ENCODE results near the gene ULK1. TPM values are rescaled to one million over a fixed set of nuclear protein-coding genes. Genes with fewer than 3 reads are reported as not detected.

Gene ULK1
- total RNA-seq, 1 donor from 2014 or later, result 3.2 TPM

DNA sequence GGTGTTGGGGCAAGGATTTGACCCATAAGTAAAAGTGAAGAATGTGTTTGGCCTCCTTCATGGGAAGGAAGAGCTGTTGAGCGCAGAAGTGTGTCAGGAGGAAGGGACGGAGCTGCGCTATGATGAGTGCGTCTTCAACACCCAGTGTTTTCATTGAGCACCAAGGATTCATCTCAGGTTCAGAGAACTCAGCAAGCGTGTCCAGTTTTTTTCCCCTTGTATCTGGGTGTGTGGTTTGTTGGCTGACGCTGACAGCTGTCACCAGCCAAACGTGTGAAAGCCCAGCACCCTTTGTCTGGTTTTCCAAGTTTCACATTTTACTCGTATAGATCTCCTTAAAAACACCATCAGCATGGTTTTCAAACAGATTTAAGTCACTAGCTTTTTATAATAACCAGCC, 67.6 kb downstream of the ULK1 start:
- FAIRE-seq (no peak), DNase-seq (ENCODE audit: low read depth) (no peak)
- TF ChIP-seq, protein P1, sequence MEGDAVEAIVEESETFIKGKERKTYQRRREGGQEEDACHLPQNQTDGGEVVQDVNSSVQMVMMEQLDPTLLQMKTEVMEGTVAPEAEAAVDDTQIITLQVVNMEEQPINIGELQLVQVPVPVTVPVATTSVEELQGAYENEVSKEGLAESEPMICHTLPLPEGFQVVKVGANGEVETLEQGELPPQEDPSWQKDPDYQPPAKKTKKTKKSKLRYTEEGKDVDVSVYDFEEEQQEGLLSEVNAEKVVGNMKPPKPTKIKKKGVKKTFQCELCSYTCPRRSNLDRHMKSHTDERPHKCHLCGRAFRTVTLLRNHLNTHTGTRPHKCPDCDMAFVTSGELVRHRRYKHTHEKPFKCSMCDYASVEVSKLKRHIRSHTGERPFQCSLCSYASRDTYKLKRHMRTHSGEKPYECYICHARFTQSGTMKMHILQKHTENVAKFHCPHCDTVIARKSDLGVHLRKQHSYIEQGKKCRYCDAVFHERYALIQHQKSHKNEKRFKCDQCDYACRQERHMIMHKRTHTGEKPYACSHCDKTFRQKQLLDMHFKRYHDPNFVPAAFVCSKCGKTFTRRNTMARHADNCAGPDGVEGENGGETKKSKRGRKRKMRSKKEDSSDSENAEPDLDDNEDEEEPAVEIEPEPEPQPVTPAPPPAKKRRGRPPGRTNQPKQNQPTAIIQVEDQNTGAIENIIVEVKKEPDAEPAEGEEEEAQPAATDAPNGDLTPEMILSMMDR (IDR thresholded peaks at IDR 0.05; ENCODE audit: insufficient read depth, low read length, severe bottlenecking), result no peak
- peaks cover 2% of the 10 kb centered on the region for H3K36me3 ChIP-seq (ENCODE audit: control insufficient read depth, insufficient read depth, low read length)
- H3K27me3 ChIP-seq (ENCODE audit: control insufficient read depth, insufficient read depth, low read length), result no peaks in the 10 kb centered on the region
- H3K4me3 ChIP-seq (ENCODE audit: low read depth, low read length), result no peak overlapping the region

DNA sequence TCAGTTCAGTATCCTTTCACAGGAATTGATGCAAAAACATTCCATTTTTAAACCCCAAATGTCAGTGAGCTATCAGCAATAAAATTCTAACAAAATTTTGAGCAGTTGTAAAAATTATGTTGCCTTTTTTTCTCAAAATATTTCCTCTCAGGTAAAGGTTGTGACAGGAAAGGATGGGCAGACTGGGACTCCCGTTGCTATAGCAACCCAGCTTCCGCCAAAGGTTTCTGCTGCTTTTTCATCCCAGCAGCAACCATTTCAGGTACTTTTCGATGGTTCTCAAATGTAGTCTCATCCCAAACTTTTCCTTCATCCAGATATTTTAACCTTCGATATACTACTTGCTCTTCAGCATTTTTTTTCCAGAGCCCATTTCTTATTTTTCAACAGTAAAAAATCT, 69.0 kb downstream of the ULK1 start:
- FAIRE-seq (no peak), DNase-seq (ENCODE audit: low read depth) (no peak)
- H3K27me3 ChIP-seq (ENCODE audit: control insufficient read depth, insufficient read depth, low read length), result no peaks in the 10 kb centered on the region
- H3K4me3 ChIP-seq (ENCODE audit: low read depth, low read length), result no peak overlapping the region
- peaks cover 2% of the 10 kb centered on the region for H3K36me3 ChIP-seq (ENCODE audit: control insufficient read depth, insufficient read depth, low read length)
- TF ChIP-seq, protein P1 (IDR thresholded peaks at IDR 0.05; ENCODE audit: insufficient read depth, low read length, severe bottlenecking), result no peak

DNA sequence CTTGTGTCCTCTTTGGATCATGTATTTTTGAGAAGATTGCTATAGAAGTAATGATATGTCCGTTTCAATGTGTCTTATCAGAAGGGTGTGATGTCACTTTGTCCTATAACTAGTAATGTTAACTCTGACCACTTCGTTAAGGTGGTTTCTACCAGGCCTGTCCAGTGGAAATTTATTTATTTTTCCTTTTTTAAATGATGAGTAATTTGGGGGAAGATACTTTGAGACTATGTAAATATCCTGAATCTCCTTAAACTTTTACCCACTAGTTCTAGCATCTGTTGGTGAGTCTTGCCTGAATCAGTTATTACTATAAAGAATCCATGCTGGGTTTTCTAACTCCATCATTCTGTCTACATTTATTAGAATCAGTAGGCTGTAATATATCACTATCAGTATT, 70.7 kb downstream of the ULK1 start:
- TF ChIP-seq, protein P1 (IDR thresholded peaks at IDR 0.05; ENCODE audit: insufficient read depth, low read length, severe bottlenecking), result no peak
- no peak overlapping the region for H3K4me3 ChIP-seq (ENCODE audit: low read depth, low read length)
- no peaks in the 10 kb centered on the region for H3K27me3 ChIP-seq (ENCODE audit: control insufficient read depth, insufficient read depth, low read length)
- DNase-seq (ENCODE audit: low read depth) (no peak), FAIRE-seq (no peak)
- peaks cover 2% of the 10 kb centered on the region for H3K36me3 ChIP-seq (ENCODE audit: control insufficient read depth, insufficient read depth, low read length)

DNA sequence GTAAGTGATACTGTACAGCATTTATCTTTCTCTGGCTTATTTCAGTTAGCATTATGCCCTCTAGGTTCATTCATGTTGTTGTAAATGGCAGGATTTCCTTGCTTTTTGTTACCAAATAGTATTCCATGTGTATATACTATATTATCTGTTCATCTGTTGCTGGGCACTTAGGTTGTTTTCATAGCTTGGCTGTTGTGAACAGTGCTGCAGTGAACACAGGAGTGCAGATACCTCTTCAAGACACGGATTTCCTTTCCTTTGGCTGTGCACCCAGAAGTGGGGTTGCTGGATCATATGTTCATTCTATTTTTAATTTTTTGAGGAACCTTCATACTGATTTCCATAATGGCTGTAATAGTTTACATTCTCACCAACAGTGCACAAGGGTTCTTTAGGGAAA, 76.8 kb downstream of the ULK1 start:
- DNase-seq (ENCODE audit: low read depth), result no peak
- TF ChIP-seq, protein P1 (IDR thresholded peaks at IDR 0.05; ENCODE audit: insufficient read depth, low read length, severe bottlenecking), result no peak
- H3K27me3 ChIP-seq (ENCODE audit: control insufficient read depth, insufficient read depth, low read length), result no peaks in the 10 kb centered on the region
- H3K36me3 ChIP-seq (ENCODE audit: control insufficient read depth, insufficient read depth, low read length), result peaks cover 1% of the 10 kb centered on the region
- no peak for FAIRE-seq
- H3K4me3 ChIP-seq (ENCODE audit: low read depth, low read length), result no peak overlapping the region

Other genes starting within 250 kb of the ULK1 start
- 18.2 and 20.9 TPM in 2 replicates for gene SFSWAP, start 183.5 kb upstream of the ULK1 start, total RNA-seq
- 4.1 and 4.5 TPM in 2 replicates for gene MMP17, start 66.2 kb upstream of the ULK1 start, total RNA-seq
- gene PUS1, start 34.7 kb downstream of the ULK1 start, total RNA-seq, result 14.7 and 22.9 TPM in 2 replicates
- gene EP400, start 55.3 kb downstream of the ULK1 start, total RNA-seq, result 5.8 and 6.7 TPM in 2 replicates
- gene DDX51, start 249.7 kb downstream of the ULK1 start, total RNA-seq, result 9.0 and 10.0 TPM in 2 replicates
- 10.0 and 11.4 TPM in 2 replicates for gene NOC4L, start 249.8 kb downstream of the ULK1 start, total RNA-seq